ENCODE results near the gene TMEM26.

Gene TMEM26

GRCh38 chr10:61460835-61461234 is 7.7 kb upstream of the TMEM26 start:
- no peak for FAIRE-seq
- DNase-seq (ENCODE audit: low spot score): no peak

GRCh38 chr10:61458031-61458430 is 4.8 kb upstream of the TMEM26 start:
- no peak for FAIRE-seq

GRCh38 chr10:61456095-61456789 is 3.1 kb upstream of the TMEM26 start:
- FAIRE-seq (no peak), DNase-seq (ENCODE audit: low spot score) (no peak)

More at GRCh38 chr10:61458031-61458430, 4.8 kb upstream of the TMEM26 start:
- no peak for DNase-seq (ENCODE audit: low spot score)

GRCh38 chr10:61455656-61456055 is 2.5 kb upstream of the TMEM26 start:
- no peak for DNase-seq (ENCODE audit: low spot score)
- FAIRE-seq: no peak

GRCh38 chr10:61454541-61454940 is 1.4 kb upstream of the TMEM26 start:
- FAIRE-seq (no peak), DNase-seq (ENCODE audit: low spot score) (no peak)

GRCh38 chr10:61452151-61452651 is 980 bp downstream of the TMEM26 start:
- no peak for DNase-seq (ENCODE audit: low spot score)

GRCh38 chr10:61451357-61451756 is 1.8 kb downstream of the TMEM26 start:
- DNase-seq (ENCODE audit: low spot score) (no peak), FAIRE-seq (no peak)

More at GRCh38 chr10:61452151-61452651, 980 bp downstream of the TMEM26 start:
- FAIRE-seq: no peak

GRCh38 chr10:61448841-61449600 is 4.2 kb downstream of the TMEM26 start:
- FAIRE-seq (peak; percentile 37), DNase-seq (ENCODE audit: low spot score) (no peak)

- no peak for DNase-seq (ENCODE audit: low spot score)
Measured at GRCh38 chr10:61448091-61448490, 5.1 kb downstream of the TMEM26 start.

GRCh38 chr10:61439058-61439609 is 14.0 kb downstream of the TMEM26 start:
- FAIRE-seq (no peak), DNase-seq (ENCODE audit: low spot score) (no peak)

More at GRCh38 chr10:61448091-61448490, 5.1 kb downstream of the TMEM26 start:
- no peak for FAIRE-seq

- FAIRE-seq (no peak), DNase-seq (ENCODE audit: low spot score) (no peak)
Measured at GRCh38 chr10:61438141-61438988, 14.8 kb downstream of the TMEM26 start.

GRCh38 chr10:61423178-61423577 is 30.0 kb downstream of the TMEM26 start:
- DNase-seq (ENCODE audit: low spot score): no peak
- FAIRE-seq: no peak

GRCh38 chr10:61417661-61418060 is 35.5 kb downstream of the TMEM26 start:
- no peak for DNase-seq (ENCODE audit: low spot score)
- no peak for FAIRE-seq

GRCh38 chr10:61415824-61416223 is 37.4 kb downstream of the TMEM26 start:
- DNase-seq (ENCODE audit: low spot score): no peak
- FAIRE-seq: no peak

GRCh38 chr10:61411706-61412105 is 41.5 kb downstream of the TMEM26 start:
- DNase-seq (ENCODE audit: low spot score) (no peak), FAIRE-seq (no peak)

- FAIRE-seq (no peak), DNase-seq (ENCODE audit: low spot score) (no peak)
Measured at GRCh38 chr10:61410353-61411070, 42.7 kb downstream of the TMEM26 start.

- DNase-seq (ENCODE audit: low spot score) (no peak), FAIRE-seq (no peak)
Measured at GRCh38 chr10:61409157-61409556, 44.0 kb downstream of the TMEM26 start.

GRCh38 chr10:61408105-61408504 is 45.1 kb downstream of the TMEM26 start:
- no peak for FAIRE-seq
- no peak for DNase-seq (ENCODE audit: low spot score)

- DNase-seq (ENCODE audit: low spot score) (no peak), FAIRE-seq (no peak)
Measured at GRCh38 chr10:61406736-61407135, 46.4 kb downstream of the TMEM26 start.

- DNase-seq (ENCODE audit: low spot score) (no peak), FAIRE-seq (no peak)
Measured at GRCh38 chr10:61406242-61406641, 46.9 kb downstream of the TMEM26 start.

GRCh38 chr10:61404751-61405150 is 48.4 kb downstream of the TMEM26 start:
- no peak for DNase-seq (ENCODE audit: low spot score)
- no peak for FAIRE-seq
